A549 (cell line): Measurements from ENCODE around the gene VASN. TPM values are rescaled to one million over a fixed set of nuclear protein-coding genes. Genes with fewer than 3 reads are reported as not detected.

Experiments used
- ATAC-seq, 2 experiments: fragments of 200-7000 bp in 1 of 2; fragments of >200 bp in 1 of 2; cut with Nextera tagmentation in 1 of 2; cut with Tn5 transposase in 1 of 2; 3 replicates each; pipeline versions ENCODE4 v1.8.0 to v1.9.1; 2018 to 2020; ENCODE audit warnings: mild to moderate bottlenecking in 1 of 2, moderate library complexity in 1 of 2
- CTCF ChIA-PET: fragments of 300-600 bp; sonication (Branson Sonifier 250); formaldehyde crosslinking; extraction: SDS; loops from one replicate; lab custom pipeline; 2021; ENCODE audit warnings: antibody characterized with exemption, inconsistent platforms; lab: Yijun Ruan, JAX
- POLR2A ChIA-PET: fragments of 350-600 bp; formaldehyde crosslinking; extraction: SDS; loops from one replicate; lab custom pipeline; 2021; ENCODE audit warnings: antibody characterized with exemption, inconsistent platforms; lab: Yijun Ruan, JAX
- DNase-seq, 2 experiments: peaks; one replicate each; pipeline versions ENCODE4 v3.0.0 to v3.0.0-alpha.2; 2011 to 2016; ENCODE audit warnings: low read depth in 1 of 2, low spot score in 1 of 2
- FAIRE-seq: peaks from 2 replicates; lab custom pipeline; 2011; peaks lifted over from hg19 to GRCh38; lab: Jason Lieb, UNC
- H3K27ac ChIP-seq, 2 experiments: fragments of >200 bp; sonication (Bioruptor Twin); formaldehyde crosslinking; 3 replicates each; pipeline ENCODE4 v1.5.1; 2016 to 2017
- H3K4me1 ChIP-seq: fragments of >200 bp; sonication (Bioruptor Twin); formaldehyde crosslinking; 3 replicates; pipeline ENCODE4 v1.6.1; 2016
- H3K4me2 ChIP-seq: fragments of >200 bp; sonication (Bioruptor Twin); formaldehyde crosslinking; 3 replicates; pipeline ENCODE4 v1.6.1; 2016
- H3K4me3 ChIP-seq: fragments of >200 bp; sonication (Bioruptor Twin); formaldehyde crosslinking; 3 replicates; pipeline ENCODE4 v1.5.1; 2016
- H3K9me3 ChIP-seq: fragments of >200 bp; sonication (Bioruptor Twin); formaldehyde crosslinking; 3 replicates; pipeline ENCODE4 v1.6.1; 2016
- ATOH8 ChIP-seq: fragments of 250-450 bp; sonication (Bioruptor Pico); IDR thresholded peaks from 2 replicates; pipeline ENCODE4 v1.5.0; 2020; ENCODE audit warnings: low read depth, mild to moderate bottlenecking, moderate library complexity
- BCL3 ChIP-seq: fragments of >200 bp; sonication (Bioruptor Twin); formaldehyde crosslinking; IDR thresholded peaks from 3 replicates; pipeline ENCODE4 v1.6.1; 2016
- CBX8 ChIP-seq: fragments of 200-600 bp; sonication (generic); IDR thresholded peaks from 2 replicates; pipeline ENCODE4 v1.6.1; 2016
- CHD2 ChIP-seq: fragments of 150-350 bp; IDR thresholded peaks from 2 replicates; pipeline ENCODE4 v1.6.1; 2014; ENCODE audit warnings: low read length; ENCODE audit not compliant: partially characterized antibody
- CHD4 ChIP-seq: fragments of 200-600 bp; sonication (generic); IDR thresholded peaks from 2 replicates; pipeline ENCODE4 v1.6.1; 2016; ENCODE audit warnings: antibody characterized with exemption, mild to moderate bottlenecking, borderline replicate concordance
- E2F6 ChIP-seq: IDR thresholded peaks from 2 replicates; pipeline ENCODE4 v1.6.1; 2012; ENCODE audit warnings: low read depth, borderline replicate concordance
- ELK1 ChIP-seq: fragments of 150-350 bp; IDR thresholded peaks from 2 replicates; pipeline ENCODE4 v1.6.1; 2014; ENCODE audit warnings: low read depth, mild to moderate bottlenecking, low read length
- EP300 ChIP-seq, 2 experiments: fragments of >200 bp; sonication (Bioruptor Twin); formaldehyde crosslinking; IDR thresholded peaks; 2 replicates in 1 of 2; 3 replicates in 1 of 2; pipeline ENCODE4 v1.6.1; 2016 to 2017
- ESRRA ChIP-seq: fragments of 150-350 bp; IDR thresholded peaks from 2 replicates; pipeline ENCODE4 v1.6.1; 2014; ENCODE audit warnings: mild to moderate bottlenecking, low read length, borderline replicate concordance
- FOSB ChIP-seq: fragments of 250-450 bp; sonication (Bioruptor Pico); IDR thresholded peaks from 2 replicates; pipeline ENCODE4 v1.5.0; 2020; ENCODE audit warnings: mild to moderate bottlenecking, moderate library complexity
- FOXS1 ChIP-seq: fragments of 250-450 bp; sonication (Bioruptor Pico); IDR thresholded peaks from 2 replicates; pipeline ENCODE4 v1.5.0; 2020; ENCODE audit warnings: mild to moderate bottlenecking, moderate library complexity
- GATA3 ChIP-seq: IDR thresholded peaks from 2 replicates; pipeline ENCODE4 v1.6.1; 2012; ENCODE audit warnings: borderline replicate concordance
- HEYL ChIP-seq: fragments of 250-450 bp; sonication (Bioruptor Pico); IDR thresholded peaks from 2 replicates; pipeline ENCODE4 v1.8.0; 2021; ENCODE audit warnings: mild to moderate bottlenecking, moderate library complexity
- HMGXB4 ChIP-seq: fragments of 250-450 bp; sonication (Bioruptor Pico); IDR thresholded peaks from 2 replicates; pipeline ENCODE4 v1.5.0; 2021; ENCODE audit warnings: mild to moderate bottlenecking, moderate library complexity, borderline replicate concordance
- KDM1A ChIP-seq: fragments of 200-600 bp; sonication (generic); IDR thresholded peaks from 2 replicates; pipeline ENCODE4 v1.6.1; 2016; ENCODE audit warnings: low read depth, mild to moderate bottlenecking
- PHF8 ChIP-seq: fragments of 200-600 bp; sonication (generic); IDR thresholded peaks from 2 replicates; pipeline ENCODE4 v1.6.1; 2016; ENCODE audit warnings: low read depth, mild to moderate bottlenecking, antibody characterized with exemption, moderate library complexity, borderline replicate concordance
- POLR2AphosphoS2 ChIP-seq: conservative IDR thresholded peaks from 2 replicates; pipeline ENCODE4 v1.6.1; 2012; ENCODE audit warnings: low read length, improper control_type of control experiment, inconsistent platforms
- ZFP36 ChIP-seq: fragments of 450-650 bp; IDR thresholded peaks from 2 replicates; pipeline ENCODE4 v1.6.1; 2014; ENCODE audit warnings: borderline replicate concordance; ENCODE audit not compliant: partially characterized antibody
- WGBS: methylation state at CpG from one replicate; pipeline ENCODE4 v1.1.6; 2017; ENCODE audit errors: missing lambda C conversion rate; 5-methylcytosine and 5-hydroxymethylcytosine counted together
- polyA plus RNA-seq, 4 experiments: library from polyadenylated mRNA; depleted of rRNA in 3 of 4; stranded (reverse); fragments of >200 nt; fragmentation: RNase III in 1 of 4; extraction: RNeasy Plus Mini Kit Qiagen cat#74134 plus additional on column Dnase treatment in 1 of 4; gene quantifications; 2 replicates in 3 of 4; 3 replicates in 1 of 4; pipeline ENCODE4 v1.2.3, GENCODE V29; 2011 to 2017

The VASN gene
- polyA plus RNA-seq, 2 of the 4 experiments (the other 2 are of a cell fraction), result 2.3 to 4.0 TPM

GRCh38 chr16:4339909-4340308, 31.7 kb upstream of the VASN start:
- FAIRE-seq, result no peak
- H3K4me2 ChIP-seq, result no peak overlapping the region
- ATAC-seq, result peak in 1 of 2 experiments; percentile 11; a peak in 3 of 6 replicates
- ChIA-PET POLR2A (no interaction called here), CTCF (interaction anchor here (1.3 to 22.8 kb wide), 9 partner anchors 10 to 139 kb away, joined by 3 to 423 read pairs (median 10); partner anchors contain the start of genes GLIS2 and PAM16)
- H3K27ac ChIP-seq, result no peak overlapping the region
- no peak overlapping the region for H3K4me3 ChIP-seq
- H3K9me3 ChIP-seq, result no peaks in the 10 kb centered on the region
- WGBS, result 72% methylated on average over 10 of the region's 14 CpGs
- no peak for DNase-seq
- peaks cover 19% of the 10 kb centered on the region; the same call in 2 of the 3 replicates for H3K4me1 ChIP-seq
- TF ChIP-seq ESRRA (no peak), GATA3 (0 out of 2 replicates have a peak, but pooled peaks have one; percentile 4)

GRCh38 chr16:4340443-4340842, 31.2 kb upstream of the VASN start:
- POLR2A ChIA-PET, result no interaction called here
- 100% methylated on average over 2 of the region's 6 CpGs for WGBS
- no peak for TF ChIP-seq KDM1A
- no peak for TF ChIP-seq E2F6
- no peak for TF ChIP-seq ZFP36
- no peak for TF ChIP-seq FOSB (CRISPR knock-in tag)
- TF ChIP-seq PHF8, result no peak
- TF ChIP-seq ELK1, result no peak
- no peak for TF ChIP-seq HEYL
- no peak for TF ChIP-seq EP300 (IDR thresholded peaks at IDR 0.05)
- TF ChIP-seq FOXS1, result no peak
- TF ChIP-seq BCL3, result no peak
- TF ChIP-seq CBX8, result no peak
- no peak for TF ChIP-seq HMGXB4 (CRISPR knock-in tag)
- no peak for TF ChIP-seq POLR2AphosphoS2
- TF ChIP-seq CHD2, result no peak
- TF ChIP-seq ATOH8 (CRISPR knock-in tag), result no peak
- no peak for TF ChIP-seq CHD4
- Histone ChIP-seq H3K27ac (no peak overlapping the region), H3K4me3 (no peak overlapping the region), H3K4me2 (no peak overlapping the region), H3K9me3 (no peaks in the 10 kb centered on the region), H3K4me1 (peaks cover 25% of the 10 kb centered on the region)
- CTCF ChIA-PET, result interaction anchor here (0.5 to 22.8 kb wide), 12 partner anchors 11 to 357 kb away, joined by 3 to 423 read pairs (median 5); partner anchors contain the start of gene GLIS2
- DNase-seq (no peak), ATAC-seq (no peak), FAIRE-seq (no peak)
